Subcutaneous adipose tissue (tissue), 4 donors: ENCODE results near the gene KRT77. TPM values are rescaled to one million over a fixed set of nuclear protein-coding genes. Genes with fewer than 3 reads are reported as not detected.

ENCODE experiments used
- CTCF ChIP-seq: fragments of 450-650 bp; IDR thresholded peaks from one replicate; pipeline ENCODE4 v1.5.1; 2016; ENCODE audit warnings: low read depth, mild to moderate bottlenecking, control low read depth, antibody characterized with exemption, moderate library complexity
- total RNA-seq, 4 donors: library from RNA; depleted of rRNA; stranded (reverse); fragments of >200 nt; gene quantifications; one replicate each; pipeline ENCODE4 v1.1.0, GENCODE V29; 2016

KRT77 gene
- total RNA-seq, 4 donors from 2014 or later: 0.17 to 1.5 TPM; not detected in 2

GRCh38 chr12:52662093-52662917 is 41.0 kb downstream of the KRT77 start:
- no peak for TF ChIP-seq CTCF

GRCh38 chr12:52661668-52662067 is 41.7 kb downstream of the KRT77 start:
- no peak for TF ChIP-seq CTCF

- no peak for TF ChIP-seq CTCF
These were observed 42.3 kb downstream of the KRT77 start for GRCh38 chr12:52660934-52661499.

- TF ChIP-seq CTCF: no peak
These were observed 43.4 kb downstream of the KRT77 start for GRCh38 chr12:52659951-52660350.

- TF ChIP-seq CTCF: no peak
These were observed 43.9 kb downstream of the KRT77 start for GRCh38 chr12:52659395-52659794.

- no peak for TF ChIP-seq CTCF
These were observed 45.1 kb downstream of the KRT77 start for GRCh38 chr12:52658196-52658595.

- no peak for TF ChIP-seq CTCF
These were observed 45.9 kb downstream of the KRT77 start for GRCh38 chr12:52657250-52657902.
